Mucosa of stomach (tissue), 1 donor: ENCODE results near the gene KCNA2.

Experiments
- H3K27me3 ChIP-seq: one replicate; pipeline ENCODE4 v1.7.0; 2013; ENCODE audit warnings: mild to moderate bottlenecking, low read length; ENCODE audit not compliant: control insufficient read depth, insufficient read depth
- H3K36me3 ChIP-seq: one replicate; pipeline ENCODE4 v1.7.0; 2013; ENCODE audit warnings: low read length; ENCODE audit not compliant: control insufficient read depth, insufficient read depth
- H3K4me1 ChIP-seq: one replicate; pipeline ENCODE4 v1.7.0; 2013; ENCODE audit warnings: mild to moderate bottlenecking, low read length; ENCODE audit not compliant: control insufficient read depth, insufficient read depth
- H3K4me3 ChIP-seq: one replicate; pipeline ENCODE4 v1.7.0; 2013; ENCODE audit warnings: low read length
- H3K9ac ChIP-seq: one replicate; pipeline ENCODE4 v1.7.0; 2013; ENCODE audit warnings: mild to moderate bottlenecking, low read length, moderate library complexity
- H3K9me3 ChIP-seq: one replicate; pipeline ENCODE4 v1.7.0; 2013; ENCODE audit warnings: mild to moderate bottlenecking, low read length, moderate library complexity; ENCODE audit not compliant: control insufficient read depth
- donor health status: Pancreatic carcinoma.

KCNA2 gene

GRCh38 chr1:110579460-110579859 lies 26.7 kb downstream of the KCNA2 start:
- H3K9ac ChIP-seq, result no peak overlapping the region
- no peaks in the 10 kb centered on the region for H3K36me3 ChIP-seq
- no peaks in the 10 kb centered on the region for H3K27me3 ChIP-seq
- no peak overlapping the region for H3K4me3 ChIP-seq
- no peaks in the 10 kb centered on the region for H3K9me3 ChIP-seq
- H3K4me1 ChIP-seq, result no peaks in the 10 kb centered on the region

GRCh38 chr1:110576441-110576840 lies 29.7 kb downstream of the KCNA2 start:
- Histone ChIP-seq H3K36me3 (no peaks in the 10 kb centered on the region), H3K4me3 (no peak overlapping the region), H3K9ac (no peak overlapping the region), H3K9me3 (no peaks in the 10 kb centered on the region), H3K27me3 (no peaks in the 10 kb centered on the region), H3K4me1 (no peaks in the 10 kb centered on the region)

GRCh38 chr1:110573314-110573713 lies 32.8 kb downstream of the KCNA2 start:
- no peaks in the 10 kb centered on the region for H3K27me3 ChIP-seq
- no peaks in the 10 kb centered on the region for H3K4me1 ChIP-seq
- no peaks in the 10 kb centered on the region for H3K36me3 ChIP-seq
- H3K9me3 ChIP-seq, result no peaks in the 10 kb centered on the region
- H3K4me3 ChIP-seq, result no peak overlapping the region
- no peak overlapping the region for H3K9ac ChIP-seq

- H3K9me3 ChIP-seq, result no peaks in the 10 kb centered on the region
- no peak overlapping the region for H3K9ac ChIP-seq
- no peak overlapping the region for H3K4me3 ChIP-seq
- H3K4me1 ChIP-seq, result no peaks in the 10 kb centered on the region
- no peaks in the 10 kb centered on the region for H3K27me3 ChIP-seq
- no peaks in the 10 kb centered on the region for H3K36me3 ChIP-seq
Observed at GRCh38 chr1:110572751-110573150, 33.4 kb downstream of the KCNA2 start.

- Histone ChIP-seq H3K36me3 (no peaks in the 10 kb centered on the region), H3K9me3 (no peaks in the 10 kb centered on the region), H3K4me1 (no peaks in the 10 kb centered on the region), H3K9ac (no peak overlapping the region), H3K27me3 (no peaks in the 10 kb centered on the region), H3K4me3 (no peak overlapping the region)
Observed at GRCh38 chr1:110570901-110571300, 35.3 kb downstream of the KCNA2 start.

GRCh38 chr1:110570307-110570706 lies 35.9 kb downstream of the KCNA2 start:
- no peak overlapping the region for H3K4me3 ChIP-seq

GRCh38 chr1:110566836-110567235 lies 39.3 kb downstream of the KCNA2 start:
- Histone ChIP-seq H3K9ac (no peak overlapping the region), H3K9me3 (no peaks in the 10 kb centered on the region), H3K36me3 (no peaks in the 10 kb centered on the region), H3K4me3 (no peak overlapping the region), H3K27me3 (peaks cover 3% of the 10 kb centered on the region), H3K4me1 (no peaks in the 10 kb centered on the region)

More at GRCh38 chr1:110570307-110570706, 35.9 kb downstream of the KCNA2 start:
- Histone ChIP-seq H3K9ac (no peak overlapping the region), H3K9me3 (no peaks in the 10 kb centered on the region), H3K27me3 (no peaks in the 10 kb centered on the region), H3K36me3 (no peaks in the 10 kb centered on the region), H3K4me1 (no peaks in the 10 kb centered on the region)

- Histone ChIP-seq H3K4me3 (no peak overlapping the region), H3K4me1 (no peaks in the 10 kb centered on the region), H3K9ac (no peak overlapping the region), H3K27me3 (peaks cover 8% of the 10 kb centered on the region), H3K36me3 (no peaks in the 10 kb centered on the region), H3K9me3 (no peaks in the 10 kb centered on the region)
Observed at GRCh38 chr1:110565565-110565964, 40.6 kb downstream of the KCNA2 start.

- no peaks in the 10 kb centered on the region for H3K36me3 ChIP-seq
- H3K27me3 ChIP-seq, result peaks cover 8% of the 10 kb centered on the region
- no peaks in the 10 kb centered on the region for H3K9me3 ChIP-seq
- no peak overlapping the region for H3K4me3 ChIP-seq
- H3K9ac ChIP-seq, result no peak overlapping the region
- no peaks in the 10 kb centered on the region for H3K4me1 ChIP-seq
Observed at GRCh38 chr1:110563089-110563488, 43.1 kb downstream of the KCNA2 start.

- H3K4me1 ChIP-seq, result no peaks in the 10 kb centered on the region
- H3K36me3 ChIP-seq, result no peaks in the 10 kb centered on the region
- H3K9ac ChIP-seq, result no peak overlapping the region
- no peak overlapping the region for H3K4me3 ChIP-seq
- peaks cover 20% of the 10 kb centered on the region for H3K27me3 ChIP-seq
- no peaks in the 10 kb centered on the region for H3K9me3 ChIP-seq
Observed at GRCh38 chr1:110561596-110561995, 44.6 kb downstream of the KCNA2 start.

GRCh38 chr1:110559157-110559556 lies 47.0 kb downstream of the KCNA2 start:
- H3K4me1 ChIP-seq, result no peaks in the 10 kb centered on the region
- no peaks in the 10 kb centered on the region for H3K9me3 ChIP-seq
- H3K36me3 ChIP-seq, result no peaks in the 10 kb centered on the region
- peaks cover 43% of the 10 kb centered on the region for H3K27me3 ChIP-seq
- H3K9ac ChIP-seq, result no peak overlapping the region
- no peak overlapping the region for H3K4me3 ChIP-seq

- Histone ChIP-seq H3K36me3 (no peaks in the 10 kb centered on the region), H3K4me1 (no peaks in the 10 kb centered on the region), H3K27me3 (peaks cover 50% of the 10 kb centered on the region), H3K9me3 (no peaks in the 10 kb centered on the region), H3K4me3 (no peak overlapping the region), H3K9ac (no peak overlapping the region)
Observed at GRCh38 chr1:110557481-110557880, 48.7 kb downstream of the KCNA2 start.

GRCh38 chr1:110556471-110556807 lies 49.7 kb downstream of the KCNA2 start:
- H3K9me3 ChIP-seq, result no peaks in the 10 kb centered on the region
- H3K4me3 ChIP-seq, result no peak overlapping the region
- H3K4me1 ChIP-seq, result no peaks in the 10 kb centered on the region
- H3K9ac ChIP-seq, result no peak overlapping the region
- H3K27me3 ChIP-seq, result peaks cover 55% of the 10 kb centered on the region
- H3K36me3 ChIP-seq, result no peaks in the 10 kb centered on the region
